SIG-M5 treated with dmso at 0.1 percent for 504 hours (cell line): ENCODE data around the gene ARFGAP1.

ENCODE experiments used
- DNase-seq: peaks from one replicate; lab custom pipeline; 2025; ENCODE audit not compliant: unreplicated experiment; lab: John Stamatoyannopoulos, UW

Gene ARFGAP1

DNA sequence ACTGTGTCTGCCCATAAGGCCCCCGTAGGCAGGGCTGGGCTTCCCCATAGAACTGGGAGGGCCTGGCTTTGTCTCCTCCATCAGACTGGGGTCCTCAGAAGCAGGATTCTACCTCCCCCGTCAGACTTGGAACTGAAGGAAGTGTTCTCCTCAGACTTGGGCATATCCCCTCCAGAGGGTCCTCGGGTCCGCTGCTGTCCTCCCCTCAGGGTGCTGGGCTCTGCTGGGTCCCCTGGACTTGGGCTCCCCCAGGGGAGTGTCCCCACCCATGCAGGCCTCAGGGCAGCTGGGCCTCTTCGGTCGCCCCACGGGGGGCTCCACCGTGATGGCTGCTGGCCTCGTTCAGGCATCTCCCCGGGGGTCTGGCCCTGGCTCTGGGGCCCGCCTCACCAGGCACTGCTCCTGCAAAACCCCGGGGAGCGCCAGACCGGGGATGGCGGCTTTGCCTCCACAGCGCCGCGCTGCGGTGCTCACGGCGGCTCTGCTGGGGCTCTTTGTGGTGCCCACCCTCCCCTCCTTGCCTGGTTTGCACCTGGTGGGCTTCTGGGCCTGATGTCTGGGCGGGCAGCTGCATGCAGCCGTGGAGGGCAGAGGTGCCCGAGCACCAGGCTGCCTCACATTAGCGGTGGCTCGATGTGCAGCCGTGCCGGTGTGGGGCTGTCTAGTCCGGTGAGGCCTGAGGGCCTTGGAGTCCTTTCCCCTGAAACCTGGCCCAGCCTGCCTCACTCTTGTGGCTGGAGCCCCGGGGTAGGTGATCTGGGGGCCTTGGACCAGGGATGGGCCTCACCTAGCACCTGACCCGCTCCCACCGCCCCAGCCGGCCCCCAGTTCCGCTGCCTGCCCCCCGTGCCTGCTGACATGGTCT is 34.3 kb downstream of the ARFGAP1 start:
- DNase-seq = no peak

DNA sequence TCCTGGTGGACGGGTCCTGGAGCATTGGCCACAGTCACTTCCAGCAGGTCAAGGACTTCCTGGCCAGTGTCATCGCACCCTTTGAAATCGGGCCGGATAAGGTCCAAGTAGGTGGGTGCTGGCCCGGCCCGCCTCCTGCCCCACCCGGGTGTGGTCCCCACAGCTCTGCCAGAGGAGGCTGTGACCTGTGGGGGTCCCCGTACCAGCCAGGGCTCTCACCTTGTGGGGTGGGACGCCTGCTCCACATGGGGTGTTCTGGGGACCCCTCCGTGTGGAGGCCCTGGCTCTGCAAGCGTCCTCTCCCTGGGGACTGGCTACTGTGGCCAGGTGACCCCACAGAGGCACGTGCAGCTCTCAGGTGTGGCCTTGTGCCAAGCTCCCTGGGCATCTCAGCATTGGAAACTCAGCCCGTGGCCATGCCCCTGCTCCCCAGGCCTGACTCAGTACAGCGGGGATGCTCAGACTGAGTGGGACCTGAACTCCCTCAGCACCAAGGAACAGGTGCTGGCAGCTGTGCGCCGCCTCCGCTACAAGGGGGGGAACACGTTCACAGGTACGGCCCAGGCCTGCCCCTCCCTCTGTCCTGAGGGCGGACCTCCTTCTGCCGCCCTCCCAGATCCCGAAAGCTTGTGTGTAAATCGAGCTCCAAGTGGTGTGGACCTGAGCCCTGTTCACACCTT is 35.1 kb downstream of the ARFGAP1 start:
- no peak for DNase-seq

DNA sequence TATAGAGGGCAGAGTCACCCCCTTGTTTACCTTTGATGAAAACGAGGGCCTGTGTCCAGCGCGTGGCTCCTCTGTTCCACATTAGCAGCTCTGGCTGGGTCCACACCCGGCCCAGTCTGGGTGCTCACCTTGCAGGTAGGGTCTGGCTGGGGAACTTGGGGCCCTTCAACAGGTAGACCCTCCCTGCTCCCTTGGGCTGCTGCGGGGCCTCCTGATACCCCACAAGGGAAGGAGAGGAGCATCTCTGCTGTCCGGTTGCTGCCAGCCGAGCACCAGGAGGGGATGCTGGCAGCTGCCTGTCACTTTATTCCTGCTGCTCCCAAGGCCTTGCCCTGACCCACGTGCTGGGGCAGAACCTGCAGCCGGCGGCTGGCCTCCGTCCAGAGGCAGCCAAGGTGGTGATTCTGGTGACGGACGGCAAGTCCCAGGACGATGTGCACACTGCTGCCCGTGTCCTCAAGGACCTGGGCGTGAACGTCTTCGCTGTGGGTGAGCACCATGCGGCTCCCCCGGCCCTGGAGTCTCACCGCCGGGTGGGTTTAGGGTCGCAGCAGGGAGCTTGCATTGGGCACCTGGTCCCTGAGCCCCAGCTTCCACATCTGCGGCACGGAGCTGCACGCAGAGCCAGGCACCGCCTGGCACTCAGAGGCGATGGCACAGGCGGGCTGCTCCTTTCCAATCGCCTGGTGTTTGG is 35.8 kb downstream of the ARFGAP1 start:
- DNase-seq = no peak

- no peak for DNase-seq
These were observed 36.9 kb downstream of the ARFGAP1 start for GRCh38 chr20:63309261-63310071.

- no peak for DNase-seq
These were observed 37.8 kb downstream of the ARFGAP1 start for GRCh38 chr20:63310265-63310991.

DNA sequence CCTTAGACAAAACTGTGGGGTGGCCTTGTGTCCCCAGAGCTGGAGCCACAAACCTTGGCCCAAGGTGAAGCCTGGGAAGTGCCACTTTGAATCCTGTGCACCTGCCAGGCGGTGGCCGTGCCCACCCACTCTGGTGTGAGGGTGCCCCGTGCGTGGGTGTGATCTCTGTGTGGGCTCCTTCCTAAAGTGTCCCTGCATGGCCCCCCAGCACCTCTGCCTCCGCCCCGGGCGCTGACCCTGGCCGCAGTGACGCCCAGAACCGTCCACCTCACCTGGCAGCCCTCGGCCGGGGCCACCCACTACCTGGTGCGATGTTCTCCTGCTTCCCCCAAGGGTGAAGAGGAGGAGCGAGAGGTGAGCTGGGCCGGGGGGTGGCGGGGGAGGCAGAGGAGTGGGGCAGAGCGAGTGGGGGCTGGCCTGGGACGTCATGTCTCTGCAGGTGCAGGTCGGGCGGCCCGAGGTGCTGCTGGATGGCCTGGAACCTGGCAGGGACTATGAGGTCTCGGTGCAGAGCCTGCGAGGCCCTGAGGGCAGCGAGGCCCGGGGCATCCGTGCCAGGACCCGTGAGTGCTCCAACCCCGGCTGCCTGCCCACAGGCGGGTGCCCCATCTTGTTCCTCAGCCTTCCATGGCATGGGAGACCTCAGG is 38.7 kb downstream of the ARFGAP1 start:
- DNase-seq = no peak

- no peak for DNase-seq
These were observed 39.2 kb downstream of the ARFGAP1 start for GRCh38 chr20:63311833-63312243.

GRCh38 chr20:63312273-63312672 is 39.7 kb downstream of the ARFGAP1 start:
- DNase-seq = no peak

GRCh38 chr20:63312690-63313348 is 40.2 kb downstream of the ARFGAP1 start:
- no peak for DNase-seq

DNA sequence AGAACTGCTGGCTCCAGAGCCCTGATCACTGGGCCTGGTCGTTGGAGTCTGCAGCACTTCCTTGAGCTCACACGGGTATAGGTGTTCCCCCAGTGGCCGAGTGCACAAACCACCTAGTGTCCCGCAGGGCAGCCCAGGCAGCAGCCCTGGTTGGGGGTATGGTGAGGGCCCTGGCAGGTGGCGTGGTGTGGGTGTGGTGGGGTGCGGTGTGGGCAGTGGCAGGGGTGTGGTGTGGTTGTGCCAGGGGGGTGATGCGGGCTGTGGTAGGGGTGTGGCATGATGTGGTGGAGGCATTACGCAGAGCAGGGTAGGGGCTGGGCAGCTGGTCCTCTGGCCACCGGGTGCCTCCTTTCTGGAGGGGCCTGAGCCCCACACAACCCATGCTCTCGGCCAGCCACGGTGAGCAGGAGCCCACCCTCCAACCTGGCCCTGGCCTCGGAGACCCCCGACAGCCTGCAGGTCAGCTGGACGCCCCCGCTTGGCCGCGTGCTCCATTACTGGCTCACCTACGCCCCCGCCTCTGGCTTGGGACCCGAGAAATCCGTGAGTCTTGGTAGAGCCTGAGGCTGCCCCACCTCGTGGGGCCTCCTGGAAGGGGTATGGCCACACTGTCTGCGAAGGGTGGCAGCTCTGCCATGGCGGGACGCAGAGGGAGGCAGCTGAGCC is 40.9 kb downstream of the ARFGAP1 start:
- DNase-seq = no peak

GRCh38 chr20:63314015-63314471 is 41.4 kb downstream of the ARFGAP1 start:
- DNase-seq = no peak

GRCh38 chr20:63314566-63315239 is 42.1 kb downstream of the ARFGAP1 start:
- DNase-seq = no peak

- no peak for DNase-seq
These were observed 42.7 kb downstream of the ARFGAP1 start for GRCh38 chr20:63315240-63315689.

- DNase-seq = no peak
These were observed 43.3 kb downstream of the ARFGAP1 start for GRCh38 chr20:63315731-63316491.

GRCh38 chr20:63316502-63316921 is 43.9 kb downstream of the ARFGAP1 start:
- DNase-seq = no peak

GRCh38 chr20:63317061-63317460 is 44.4 kb downstream of the ARFGAP1 start:
- no peak for DNase-seq

GRCh38 chr20:63317601-63318291 is 45.1 kb downstream of the ARFGAP1 start:
- DNase-seq = no peak
